ENCODE measurements around the gene PAWR. TPM values are rescaled to one million over a fixed set of nuclear protein-coding genes. Genes with fewer than 3 reads are reported as not detected.

PAWR gene
- total RNA-seq, 1 experiment from 2014 or later = 204 TPM

GRCh38 chr12:79555028-79555925 is 135.5 kb downstream of the PAWR start:
- H3K27me3 ChIP-seq (ENCODE audit: insufficient read depth, low read depth) = no peaks in the 10 kb centered on the region
- no peak overlapping the region for H2AFZ ChIP-seq
- H3K79me2 ChIP-seq (ENCODE audit: low read depth) = 0 out of 2 replicates have a peak, but pooled peaks cover 6% of the 10 kb centered on the region
- no peaks in the 10 kb centered on the region for H3K9me2 ChIP-seq (ENCODE audit: insufficient read depth)
- no peaks in the 10 kb centered on the region for H4K20me1 ChIP-seq (ENCODE audit: insufficient read depth)
- no peak overlapping the region for H3K4me3 ChIP-seq
- H3F3A ChIP-seq (ENCODE audit: insufficient read depth, low read depth) = peaks cover 15% of the 10 kb centered on the region; the same call in 1 of the 2 replicates
- TF ChIP-seq CTCF (conservative IDR thresholded peaks at IDR 0.05) (peak; percentile 69), EZH2 (IDR thresholded peaks at IDR 0.05; ENCODE audit: low read depth) (no peak)
- no TSS peak for BruUV-seq (replicated peaks)
- 0 out of 2 replicates have a peak overlapping the region, but pooled peaks have one; percentile 31 for H3K27ac ChIP-seq
- peak in 1 of 2 experiments; percentile 39 for DNase-seq
- peaks cover 24% of the 10 kb centered on the region for H3K9me3 ChIP-seq (ENCODE audit: insufficient read depth, low read depth)
- H3K4me2 ChIP-seq = no peak overlapping the region
- peaks cover 12% of the 10 kb centered on the region for H3K4me1 ChIP-seq (replicated peaks; ENCODE audit: insufficient read depth)
- CTCF ChIA-PET = no interaction called here
- peaks cover 46% of the 10 kb centered on the region for H3K36me3 ChIP-seq (ENCODE audit: low read depth)
- POLR2A ChIA-PET (ENCODE audit: unreplicated experiment) = interaction anchor here (0.7 kb wide), 1 partner anchor 1192 kb away, joined by 3 read pairs; no protein-coding TSS in a partner anchor
- intact Hi-C loops (cut with micrococcal nuclease; ENCODE audit: unreplicated experiment) = loop anchor here (1.0 to 2.0 kb wide), 2 partner anchors 184 to 631 kb away; no protein-coding TSS in a partner anchor

- ChIA-PET CTCF (no interaction called here), POLR2A (ENCODE audit: unreplicated experiment) (no interaction called here)
- no peak for DNase-seq
- intact Hi-C loops (cut with micrococcal nuclease; ENCODE audit: unreplicated experiment) = loop anchor here (2.0 kb wide), 1 partner anchor 185 kb away; no protein-coding TSS in a partner anchor
- H3K79me2 ChIP-seq (ENCODE audit: low read depth) = 0 out of 2 replicates have a peak, but pooled peaks cover 6% of the 10 kb centered on the region
- H2AFZ ChIP-seq = no peak overlapping the region
- no peak for TF ChIP-seq EZH2 (IDR thresholded peaks at IDR 0.05; ENCODE audit: low read depth)
- TF ChIP-seq CTCF (conservative IDR thresholded peaks at IDR 0.05) = no peak
- no peak overlapping the region for H3K27ac ChIP-seq
- H3K4me1 ChIP-seq (replicated peaks; ENCODE audit: insufficient read depth) = peaks cover 20% of the 10 kb centered on the region
- peaks cover 44% of the 10 kb centered on the region for H3K36me3 ChIP-seq (ENCODE audit: low read depth)
- no peaks in the 10 kb centered on the region for H3K9me2 ChIP-seq (ENCODE audit: insufficient read depth)
- H3K4me2 ChIP-seq = no peak overlapping the region
- no peaks in the 10 kb centered on the region for H4K20me1 ChIP-seq (ENCODE audit: insufficient read depth)
- peaks cover 27% of the 10 kb centered on the region for H3K9me3 ChIP-seq (ENCODE audit: insufficient read depth, low read depth)
- no TSS peak for BruUV-seq (replicated peaks)
- H3F3A ChIP-seq (ENCODE audit: insufficient read depth, low read depth) = peaks cover 26% of the 10 kb centered on the region
- no peaks in the 10 kb centered on the region for H3K27me3 ChIP-seq (ENCODE audit: insufficient read depth, low read depth)
- no peak overlapping the region for H3K4me3 ChIP-seq
Observed at GRCh38 chr12:79553863-79554574, 136.7 kb downstream of the PAWR start.

GRCh38 chr12:79552192-79552591 is 138.6 kb downstream of the PAWR start:
- H2AFZ ChIP-seq = no peak overlapping the region
- H3K4me2 ChIP-seq = no peak overlapping the region
- H3K4me1 ChIP-seq (replicated peaks; ENCODE audit: insufficient read depth) = peaks cover 34% of the 10 kb centered on the region
- peaks cover 37% of the 10 kb centered on the region for H3F3A ChIP-seq (ENCODE audit: insufficient read depth, low read depth)
- TF ChIP-seq CTCF (conservative IDR thresholded peaks at IDR 0.05) = no peak
- no peak for TF ChIP-seq EZH2 (IDR thresholded peaks at IDR 0.05; ENCODE audit: low read depth)
- no TSS peak for BruUV-seq (replicated peaks)
- intact Hi-C loops (cut with micrococcal nuclease; ENCODE audit: unreplicated experiment) = no loop called here
- CTCF ChIA-PET = no interaction called here
- H3K9me3 ChIP-seq (ENCODE audit: insufficient read depth, low read depth) = peaks cover 27% of the 10 kb centered on the region
- H3K4me3 ChIP-seq = no peak overlapping the region
- no peaks in the 10 kb centered on the region for H3K27me3 ChIP-seq (ENCODE audit: insufficient read depth, low read depth)
- POLR2A ChIA-PET (ENCODE audit: unreplicated experiment) = interaction anchor here (0.6 kb wide), 1 partner anchor 493 kb away, joined by 4 read pairs; no protein-coding TSS in a partner anchor
- no peaks in the 10 kb centered on the region for H3K79me2 ChIP-seq (ENCODE audit: low read depth)
- peaks cover 41% of the 10 kb centered on the region for H3K36me3 ChIP-seq (ENCODE audit: low read depth)
- H3K9me2 ChIP-seq (ENCODE audit: insufficient read depth) = no peaks in the 10 kb centered on the region
- H4K20me1 ChIP-seq (ENCODE audit: insufficient read depth) = no peaks in the 10 kb centered on the region
- H3K27ac ChIP-seq = no peak overlapping the region
- DNase-seq = no peak
